GM19351 (cell line): ENCODE results near the gene ZMYND19.
"Not testable (repeated sequence)": the region's sequence is repeated elsewhere in the genome, so short reads cannot be mapped to it uniquely, and the experiment has no call there.

Source experiments
- ATAC-seq: cut with Tn5 transposase; IDR thresholded peaks from one replicate; pipeline ENCODE4 v1.9.1; 2021; ENCODE audit warnings: mild to moderate bottlenecking, moderate library complexity; ENCODE audit not compliant: unreplicated experiment

Gene ZMYND19

GRCh38 chr9:137564134-137564533, 26.2 kb downstream of the ZMYND19 start:
- no peak for ATAC-seq

- ATAC-seq = no peak
Measured at GRCh38 chr9:137558127-137558526, 32.2 kb downstream of the ZMYND19 start.

GRCh38 chr9:137556069-137556838, 34.1 kb downstream of the ZMYND19 start:
- ATAC-seq = no peak

GRCh38 chr9:137555179-137555578, 35.1 kb downstream of the ZMYND19 start:
- ATAC-seq = no peak

- ATAC-seq = no peak
Measured at GRCh38 chr9:137554349-137554748, 36.0 kb downstream of the ZMYND19 start.

- not testable (repeated sequence) for ATAC-seq
Measured at GRCh38 chr9:137553654-137554053, 36.7 kb downstream of the ZMYND19 start.

GRCh38 chr9:137552022-137552768, 38.1 kb downstream of the ZMYND19 start:
- peak; percentile 40 for ATAC-seq

GRCh38 chr9:137551264-137552021, 38.9 kb downstream of the ZMYND19 start, which contains the start of gene MRPL41:
MRPL41 (plus strand) TSS chr9:137551879; CDS start chr9:137552082, 203 bp downstream.
- ATAC-seq = peak; percentile 84

GRCh38 chr9:137550958-137551263, 39.4 kb downstream of the ZMYND19 start:
- not testable (repeated sequence) for ATAC-seq

GRCh38 chr9:137550231-137550621, 40.1 kb downstream of the ZMYND19 start, which contains the start of gene PNPLA7:
PNPLA7 (minus strand) TSS chr9:137550402; CDS start chr9:137550197, 205 bp downstream.
- ATAC-seq = no peak

- no peak for ATAC-seq
Measured at GRCh38 chr9:137547687-137548543, 42.4 kb downstream of the ZMYND19 start.

GRCh38 chr9:137545123-137545522, 45.2 kb downstream of the ZMYND19 start:
- ATAC-seq = no peak

GRCh38 chr9:137544176-137544760, 46.0 kb downstream of the ZMYND19 start:
- ATAC-seq = no peak

- no peak for ATAC-seq
Measured at GRCh38 chr9:137543237-137543963, 46.9 kb downstream of the ZMYND19 start.

GRCh38 chr9:137542486-137542885, 47.8 kb downstream of the ZMYND19 start:
- ATAC-seq = no peak

GRCh38 chr9:137540536-137540935, 49.8 kb downstream of the ZMYND19 start:
- no peak for ATAC-seq

- ATAC-seq = no peak
Measured at GRCh38 chr9:137538058-137538457, 52.3 kb downstream of the ZMYND19 start.

GRCh38 chr9:137536594-137537131, 53.6 kb downstream of the ZMYND19 start:
- not testable (repeated sequence) for ATAC-seq

GRCh38 chr9:137535120-137535428, 55.2 kb downstream of the ZMYND19 start:
- ATAC-seq = no peak
